OCI-LY7 (cell line): ENCODE data around the gene DNAH3. TPM values are rescaled to one million over a fixed set of nuclear protein-coding genes. Genes with fewer than 3 reads are reported as not detected.

Experiments
- BruUV-seq: library from RNA; stranded (reverse); fragments of 400-500 nt; replicated peaks from 2 replicates; lab custom pipeline; 2021; lab: Mats Ljungman, UMichigan
- CTCF ChIA-PET: fragments of 300-600 bp; sonication (Branson Sonifier 250); formaldehyde crosslinking; loops from one replicate; lab custom pipeline; 2022; ENCODE audit warnings: antibody characterized with exemption; ENCODE audit not compliant: unreplicated experiment; lab: Charles Lee
- POLR2A ChIA-PET: fragments of 300-600 bp; sonication (Branson Sonifier 250); formaldehyde crosslinking; loops from one replicate; lab custom pipeline; 2022; ENCODE audit warnings: antibody characterized with exemption; lab: Charles Lee
- DNase-seq: peaks from one replicate; pipeline ENCODE4 v3.0.0-alpha.2; 2015; ENCODE audit warnings: low spot score
- H2AFZ ChIP-seq: fragments of 200-600 bp; sonication (generic), shearing (Covaris generic); 2 replicates; pipeline ENCODE4 v1.6.1; 2014; ENCODE audit warnings: mild to moderate bottlenecking, antibody characterized with exemption, low read length, moderate library complexity
- H3K27ac ChIP-seq: fragments of 200-600 bp; sonication (generic); 2 replicates; pipeline ENCODE4 v1.5.1; 2014; ENCODE audit warnings: mixed run types, low read depth, mild to moderate bottlenecking, moderate library complexity, low read length, inconsistent platforms; ENCODE audit not compliant: poor library complexity, severe bottlenecking
- H3K36me3 ChIP-seq: fragments of 200-600 bp; sonication (generic); 2 replicates; pipeline ENCODE4 v1.6.1; 2014; ENCODE audit warnings: mild to moderate bottlenecking, antibody characterized with exemption, low read length, moderate library complexity, mixed read lengths; ENCODE audit not compliant: insufficient read depth
- H3K4me1 ChIP-seq: fragments of 200-600 bp; sonication (generic); 2 replicates; pipeline ENCODE4 v1.5.1; 2014; ENCODE audit warnings: mild to moderate bottlenecking, low read length; ENCODE audit not compliant: insufficient read depth, poor library complexity, severe bottlenecking
- H3K4me2 ChIP-seq: fragments of 200-600 bp; sonication (generic); 2 replicates; pipeline ENCODE4 v1.6.1; 2014; ENCODE audit warnings: mild to moderate bottlenecking, low read length
- H3K4me3 ChIP-seq: fragments of 200-600 bp; sonication (generic); 2 replicates; pipeline ENCODE4 v1.5.1; 2014; ENCODE audit warnings: mild to moderate bottlenecking, low read depth, low read length; ENCODE audit not compliant: poor library complexity, severe bottlenecking
- H3K79me2 ChIP-seq: fragments of 200-600 bp; sonication (generic); 2 replicates; pipeline ENCODE4 v1.6.1; 2016; ENCODE audit warnings: low read depth, mild to moderate bottlenecking, low read length, moderate library complexity, mixed read lengths; ENCODE audit not compliant: insufficient read depth
- H3K9me2 ChIP-seq: fragments of 200-600 bp; sonication (generic); 2 replicates; pipeline ENCODE4 v1.6.1; 2016; ENCODE audit warnings: mild to moderate bottlenecking, low read length, mixed read lengths; ENCODE audit not compliant: insufficient read depth
- H3K9me3 ChIP-seq: fragments of 200-600 bp; sonication (generic); 2 replicates; pipeline ENCODE4 v1.6.1; 2014; ENCODE audit warnings: mild to moderate bottlenecking, mixed run types, low read length, mixed read lengths
- H4K20me1 ChIP-seq: fragments of 200-600 bp; sonication (generic); 2 replicates; pipeline ENCODE4 v1.6.1; 2014; ENCODE audit warnings: mild to moderate bottlenecking, antibody characterized with exemption, low read length, moderate library complexity, mixed read lengths; ENCODE audit not compliant: insufficient read depth
- CTCF ChIP-seq: fragments of 200-600 bp; sonication (generic); conservative IDR thresholded peaks from 2 replicates; pipeline ENCODE4 v1.5.1; 2014; ENCODE audit warnings: mild to moderate bottlenecking, antibody characterized with exemption, low read length, moderate library complexity, mixed read lengths
- EZH2phosphoT487 ChIP-seq: fragments of 200-600 bp; sonication (generic); IDR thresholded peaks from 2 replicates; pipeline ENCODE4 v1.6.1; 2018; ENCODE audit warnings: low read depth, borderline replicate concordance, mild to moderate bottlenecking, mixed run types, antibody characterized with exemption, low read length, moderate library complexity, mixed read lengths
- intact Hi-C: fragments of 100-400 bp; cut with micrococcal nuclease; formaldehyde crosslinking; loops from one replicate; pipeline ENCODE4 v1.10.0; 2022; ENCODE audit not compliant: unreplicated experiment
- total RNA-seq, 2 experiments: library from RNA; depleted of rRNA in 1 of 2; stranded (reverse); fragments of >200 nt in 1 of 2; shearing (Covaris generic) in 1 of 2; gene quantifications; 2 replicates each; pipeline ENCODE4 v1.2.3, GENCODE V29; 2014 to 2022

Gene DNAH3
- total RNA-seq, 2 experiments from 2014 or later: not detected

DNA sequence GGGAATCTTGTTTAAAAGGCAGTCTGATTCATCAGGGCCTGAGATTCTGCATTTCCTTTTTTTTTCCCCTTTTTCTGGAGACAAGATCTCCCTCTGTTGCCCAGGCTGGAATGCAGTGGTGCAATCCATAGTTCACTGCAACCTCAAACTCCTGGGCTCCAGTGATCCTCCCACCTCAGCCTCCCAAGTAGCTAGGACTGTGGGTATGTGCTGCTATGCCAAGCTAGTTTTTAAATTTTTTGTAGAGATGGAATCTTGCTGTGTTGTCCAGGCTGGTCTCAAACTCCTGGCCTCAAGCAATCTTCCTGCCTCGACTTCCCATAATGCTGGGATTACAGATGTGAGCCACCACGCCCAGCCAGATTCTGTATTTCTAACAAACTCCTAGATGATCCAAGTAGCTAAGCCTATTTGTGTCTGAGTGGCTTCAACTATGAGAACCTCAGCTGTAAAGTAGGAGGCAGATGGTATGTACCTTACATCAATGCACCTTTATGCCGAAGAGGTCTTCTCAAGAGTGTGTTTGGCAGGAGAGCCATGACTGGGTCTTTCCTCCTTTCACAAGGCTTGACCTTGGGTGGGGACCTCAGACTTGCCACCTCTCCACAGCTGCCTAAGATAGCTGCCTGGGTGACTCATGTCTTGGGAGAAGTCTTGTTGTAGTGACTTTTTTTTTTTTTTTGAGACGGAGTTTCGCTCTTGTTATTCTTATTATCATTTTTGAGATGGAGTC, 18.8 kb upstream of the DNAH3 start:
- ChIA-PET POLR2A (interaction anchor here (1.0 kb wide), 1 partner anchor 9 kb away, joined by 3 read pairs; no protein-coding TSS in a partner anchor), CTCF (no interaction called here)
- H4K20me1 ChIP-seq: no peaks in the 10 kb centered on the region
- intact Hi-C loops: no loop called here
- H3K4me1 ChIP-seq: no peaks in the 10 kb centered on the region
- no peak overlapping the region for H3K27ac ChIP-seq
- H3K4me2 ChIP-seq: no peak overlapping the region
- TF ChIP-seq CTCF (no peak), EZH2phosphoT487 (no peak)
- H3K36me3 ChIP-seq: peaks cover 57% of the 10 kb centered on the region
- no peak for DNase-seq
- no peak overlapping the region for H3K4me3 ChIP-seq
- H3K79me2 ChIP-seq: no peaks in the 10 kb centered on the region
- no peak overlapping the region for H2AFZ ChIP-seq
- no peaks in the 10 kb centered on the region for H3K9me3 ChIP-seq
- no TSS peak for BruUV-seq
- H3K9me2 ChIP-seq: no peaks in the 10 kb centered on the region

DNA sequence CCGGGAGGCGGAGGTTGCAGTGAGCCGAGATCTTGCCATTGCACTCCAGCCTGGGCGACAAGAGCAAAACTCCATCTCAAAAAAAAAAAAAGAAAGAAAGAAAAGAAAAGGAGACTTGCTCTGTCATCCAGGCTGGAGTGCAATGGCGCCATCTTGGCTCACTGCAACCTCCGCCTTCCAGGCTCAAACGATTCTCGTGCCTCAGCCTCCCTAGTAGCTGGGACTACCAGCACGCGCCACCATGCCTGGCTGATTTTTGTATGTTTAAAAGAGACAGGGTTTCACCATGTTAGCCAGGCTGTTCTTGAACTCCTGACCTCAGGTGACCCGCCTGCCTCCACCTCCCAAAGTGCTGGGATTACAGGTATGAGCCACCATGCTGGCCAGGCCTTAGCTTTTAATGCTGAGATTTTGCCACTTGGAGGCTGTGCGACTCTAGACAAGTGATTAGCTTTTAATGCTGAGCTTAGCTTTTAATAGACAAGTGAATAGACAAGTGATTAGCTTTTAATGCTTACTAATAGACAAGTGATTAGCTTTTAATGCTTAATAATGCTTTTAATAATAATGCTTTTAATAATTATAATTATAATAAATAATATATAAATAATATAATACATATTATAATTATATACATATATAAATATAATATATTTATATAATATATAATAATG, 17.4 kb upstream of the DNAH3 start:
- Histone ChIP-seq H3K4me1 (no peaks in the 10 kb centered on the region), H3K9me3 (no peaks in the 10 kb centered on the region), H3K9me2 (no peaks in the 10 kb centered on the region), H3K4me2 (no peak overlapping the region), H3K36me3 (peaks cover 52% of the 10 kb centered on the region), H3K27ac (no peak overlapping the region), H3K79me2 (no peaks in the 10 kb centered on the region), H3K4me3 (no peak overlapping the region), H2AFZ (no peak overlapping the region), H4K20me1 (no peaks in the 10 kb centered on the region)
- no TSS peak for BruUV-seq
- ChIA-PET POLR2A (interaction anchor here (0.7 to 1.0 kb wide), 2 partner anchors 10 to 1457 kb away, joined by 3 read pairs; no protein-coding TSS in a partner anchor), CTCF (no interaction called here)
- intact Hi-C loops: no loop called here
- TF ChIP-seq CTCF (no peak), EZH2phosphoT487 (no peak)
- peak; percentile 7 for DNase-seq

- BruUV-seq: no TSS peak
- intact Hi-C loops: no loop called here
- ChIA-PET CTCF (no interaction called here), POLR2A (no interaction called here)
- no peaks in the 10 kb centered on the region for H4K20me1 ChIP-seq
- H3K4me1 ChIP-seq: no peaks in the 10 kb centered on the region
- H3K36me3 ChIP-seq: peaks cover 52% of the 10 kb centered on the region
- no peaks in the 10 kb centered on the region for H3K79me2 ChIP-seq
- no peak for DNase-seq
- no peak overlapping the region for H3K4me3 ChIP-seq
- no peaks in the 10 kb centered on the region for H3K9me2 ChIP-seq
- no peaks in the 10 kb centered on the region for H3K9me3 ChIP-seq
- no peak overlapping the region for H3K4me2 ChIP-seq
- TF ChIP-seq CTCF (no peak), EZH2phosphoT487 (no peak)
- no peak overlapping the region for H2AFZ ChIP-seq
- no peak overlapping the region for H3K27ac ChIP-seq
Observed at GRCh38 chr16:21167360-21167759, 16.7 kb upstream of the DNAH3 start.
